Panc1 (cell line): ENCODE measurements around the gene MACROD2. TPM values are rescaled to one million over a fixed set of nuclear protein-coding genes. Genes with fewer than 3 reads are reported as not detected.

Source experiments
- ATAC-seq: fragments of 200-7000 bp; cut with Tn5 transposase; 2 replicates; pipeline ENCODE4 v1.9.1; 2020; ENCODE audit warnings: mild to moderate bottlenecking, moderate library complexity
- BruUV-seq: library from RNA; stranded (reverse); fragments of 400-500 nt; replicated peaks from 2 replicates; lab custom pipeline; 2021; lab: Mats Ljungman, UMichigan
- CTCF ChIA-PET: fragments of 300-600 bp; sonication (Branson Sonifier 250); formaldehyde crosslinking; loops from one replicate; lab custom pipeline; 2022; ENCODE audit warnings: antibody characterized with exemption; lab: Charles Lee
- POLR2A ChIA-PET: fragments of 300-600 bp; sonication (Branson Sonifier 250); formaldehyde crosslinking; loops from one replicate; lab custom pipeline; 2022; ENCODE audit warnings: antibody characterized with exemption; lab: Charles Lee
- DNase-seq: peaks from one replicate; pipeline ENCODE4 v3.0.0-alpha.2; 2010; ENCODE audit warnings: low read depth, low spot score
- H3K27ac ChIP-seq: 2 replicates; pipeline ENCODE4 v1.5.1; 2011; ENCODE audit warnings: mild to moderate bottlenecking, low read length, inconsistent platforms
- H3K27me3 ChIP-seq: fragments of 200-500 bp; sonication (Bioruptor generic); 2 replicates; pipeline ENCODE4 v1.6.0; 2014; ENCODE audit warnings: low read length, inconsistent platforms; ENCODE audit not compliant: control insufficient read depth, insufficient read depth
- H3K36me3 ChIP-seq: fragments of 200-500 bp; sonication (Bioruptor generic); 2 replicates; pipeline ENCODE4 v1.5.1; 2014; ENCODE audit warnings: inconsistent platforms, mild to moderate bottlenecking, low read length, moderate library complexity; ENCODE audit not compliant: control insufficient read depth, insufficient read depth
- H3K4me1 ChIP-seq: 2 replicates; pipeline ENCODE4 v1.5.1; 2011; ENCODE audit warnings: inconsistent platforms, mild to moderate bottlenecking, low read length, moderate library complexity; ENCODE audit not compliant: control insufficient read depth, insufficient read depth
- H3K4me3 ChIP-seq, 2 experiments: 2 replicates each; pipeline ENCODE4 v1.5.1; 2011 to 2012; ENCODE audit warnings: low read depth in 2 of 2, low read length in 2 of 2, mild to moderate bottlenecking in 2 of 2, inconsistent platforms in 1 of 2, moderate library complexity in 1 of 2
- H3K9me3 ChIP-seq: fragments of 200-500 bp; sonication (Bioruptor generic); 2 replicates; pipeline ENCODE4 v1.5.1; 2014; ENCODE audit warnings: low read depth, mild to moderate bottlenecking, inconsistent platforms, low read length, moderate library complexity; ENCODE audit not compliant: control insufficient read depth, insufficient read depth
- POLR2AphosphoS5 ChIP-seq: IDR thresholded peaks from 2 replicates; pipeline ENCODE4 v1.6.1; 2012; ENCODE audit warnings: mild to moderate bottlenecking, low read depth, low read length, moderate library complexity
- SIN3A ChIP-seq: IDR thresholded peaks from 2 replicates; pipeline ENCODE4 v1.6.1; 2012; ENCODE audit warnings: low read depth, mild to moderate bottlenecking, low read length, moderate library complexity, borderline replicate concordance; ENCODE audit not compliant: insufficient read depth
- TCF7L2 ChIP-seq: IDR thresholded peaks from 2 replicates; pipeline ENCODE4 v1.6.1; 2011; ENCODE audit warnings: mild to moderate bottlenecking, low read depth, low read length, inconsistent platforms
- in situ Hi-C: cut with HindIII; loops from 2 replicates; pipeline ENCODE4 v1.10.0; 2016; ENCODE audit warnings: low sequenced_read_pairs, low pct_unique_long_range_greater_than_20kb
- intact Hi-C: fragments of 100-400 bp; cut with micrococcal nuclease; formaldehyde crosslinking; loops from one replicate; pipeline ENCODE4 v1.10.0; 2022; ENCODE audit not compliant: unreplicated experiment
- total RNA-seq: library from RNA; stranded (reverse); gene quantifications from one replicate; pipeline ENCODE4 v1.2.1, GENCODE V29; 2021; ENCODE audit not compliant: unreplicated experiment
- TF ChIP-seq, protein P1 (sequence below): fragments of 450-650 bp; IDR thresholded peaks from 2 replicates; pipeline ENCODE4 v1.5.1; 2017; ENCODE audit warnings: mild to moderate bottlenecking
- TF ChIP-seq, protein P2 (sequence below), 2 experiments: IDR thresholded peaks; 2 replicates each; pipeline ENCODE4 v1.6.1; 2011 to 2012; ENCODE audit warnings: low read depth in 2 of 2, control low read depth in 1 of 2, low read length in 1 of 2, mild to moderate bottlenecking in 1 of 2, moderate library complexity in 1 of 2; ENCODE audit not compliant: insufficient read depth in 1 of 2

Gene MACROD2
- total RNA-seq, 1 experiment from 2014 or later, result 1.2 TPM

DNA sequence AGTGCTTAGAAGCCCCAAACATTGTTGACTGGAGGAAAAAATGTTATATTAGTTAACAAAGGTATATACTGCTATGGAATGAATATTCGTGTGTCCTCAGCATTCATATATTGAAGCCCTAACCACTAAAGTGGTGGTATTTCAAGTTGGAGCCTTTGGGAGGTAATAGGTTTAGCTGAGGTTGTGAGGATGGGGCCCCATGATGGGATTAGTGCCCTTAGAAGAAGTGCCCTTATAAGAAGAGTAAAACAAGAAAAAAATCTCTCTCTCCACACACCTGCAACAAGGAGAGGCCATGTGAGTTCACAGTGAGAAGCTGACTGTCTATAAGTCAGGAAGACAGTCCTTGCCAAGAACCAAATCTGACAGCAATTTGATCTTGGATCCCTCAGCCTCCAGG, 1103.8 kb downstream of the MACROD2 start:
- H3K36me3 ChIP-seq, result no peaks in the 10 kb centered on the region
- H3K27me3 ChIP-seq, result no peaks in the 10 kb centered on the region
- BruUV-seq, result no TSS peak
- DNase-seq, result no peak
- no peaks in the 10 kb centered on the region for H3K4me1 ChIP-seq
- no peaks in the 10 kb centered on the region for H3K9me3 ChIP-seq
- in situ Hi-C loops (no loop called here), intact Hi-C loops (no loop called here)
- CTCF ChIA-PET, result no interaction called here
- POLR2A ChIA-PET, result no interaction called here
- no peak for ATAC-seq
- TF ChIP-seq, protein P1, sequence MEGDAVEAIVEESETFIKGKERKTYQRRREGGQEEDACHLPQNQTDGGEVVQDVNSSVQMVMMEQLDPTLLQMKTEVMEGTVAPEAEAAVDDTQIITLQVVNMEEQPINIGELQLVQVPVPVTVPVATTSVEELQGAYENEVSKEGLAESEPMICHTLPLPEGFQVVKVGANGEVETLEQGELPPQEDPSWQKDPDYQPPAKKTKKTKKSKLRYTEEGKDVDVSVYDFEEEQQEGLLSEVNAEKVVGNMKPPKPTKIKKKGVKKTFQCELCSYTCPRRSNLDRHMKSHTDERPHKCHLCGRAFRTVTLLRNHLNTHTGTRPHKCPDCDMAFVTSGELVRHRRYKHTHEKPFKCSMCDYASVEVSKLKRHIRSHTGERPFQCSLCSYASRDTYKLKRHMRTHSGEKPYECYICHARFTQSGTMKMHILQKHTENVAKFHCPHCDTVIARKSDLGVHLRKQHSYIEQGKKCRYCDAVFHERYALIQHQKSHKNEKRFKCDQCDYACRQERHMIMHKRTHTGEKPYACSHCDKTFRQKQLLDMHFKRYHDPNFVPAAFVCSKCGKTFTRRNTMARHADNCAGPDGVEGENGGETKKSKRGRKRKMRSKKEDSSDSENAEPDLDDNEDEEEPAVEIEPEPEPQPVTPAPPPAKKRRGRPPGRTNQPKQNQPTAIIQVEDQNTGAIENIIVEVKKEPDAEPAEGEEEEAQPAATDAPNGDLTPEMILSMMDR, result no peak
- TF ChIP-seq POLR2AphosphoS5 (no peak), SIN3A (no peak), TCF7L2 (no peak)
- TF ChIP-seq, protein P2, sequence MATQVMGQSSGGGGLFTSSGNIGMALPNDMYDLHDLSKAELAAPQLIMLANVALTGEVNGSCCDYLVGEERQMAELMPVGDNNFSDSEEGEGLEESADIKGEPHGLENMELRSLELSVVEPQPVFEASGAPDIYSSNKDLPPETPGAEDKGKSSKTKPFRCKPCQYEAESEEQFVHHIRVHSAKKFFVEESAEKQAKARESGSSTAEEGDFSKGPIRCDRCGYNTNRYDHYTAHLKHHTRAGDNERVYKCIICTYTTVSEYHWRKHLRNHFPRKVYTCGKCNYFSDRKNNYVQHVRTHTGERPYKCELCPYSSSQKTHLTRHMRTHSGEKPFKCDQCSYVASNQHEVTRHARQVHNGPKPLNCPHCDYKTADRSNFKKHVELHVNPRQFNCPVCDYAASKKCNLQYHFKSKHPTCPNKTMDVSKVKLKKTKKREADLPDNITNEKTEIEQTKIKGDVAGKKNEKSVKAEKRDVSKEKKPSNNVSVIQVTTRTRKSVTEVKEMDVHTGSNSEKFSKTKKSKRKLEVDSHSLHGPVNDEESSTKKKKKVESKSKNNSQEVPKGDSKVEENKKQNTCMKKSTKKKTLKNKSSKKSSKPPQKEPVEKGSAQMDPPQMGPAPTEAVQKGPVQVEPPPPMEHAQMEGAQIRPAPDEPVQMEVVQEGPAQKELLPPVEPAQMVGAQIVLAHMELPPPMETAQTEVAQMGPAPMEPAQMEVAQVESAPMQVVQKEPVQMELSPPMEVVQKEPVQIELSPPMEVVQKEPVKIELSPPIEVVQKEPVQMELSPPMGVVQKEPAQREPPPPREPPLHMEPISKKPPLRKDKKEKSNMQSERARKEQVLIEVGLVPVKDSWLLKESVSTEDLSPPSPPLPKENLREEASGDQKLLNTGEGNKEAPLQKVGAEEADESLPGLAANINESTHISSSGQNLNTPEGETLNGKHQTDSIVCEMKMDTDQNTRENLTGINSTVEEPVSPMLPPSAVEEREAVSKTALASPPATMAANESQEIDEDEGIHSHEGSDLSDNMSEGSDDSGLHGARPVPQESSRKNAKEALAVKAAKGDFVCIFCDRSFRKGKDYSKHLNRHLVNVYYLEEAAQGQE (IDR thresholded peaks at IDR 0.05; ENCODE audit: insufficient read depth in 1 of 2, low read depth in 2 of 2, low read length in 1 of 2), result no peak
- H3K4me3 ChIP-seq, result no peak overlapping the region
- no peak overlapping the region for H3K27ac ChIP-seq

DNA sequence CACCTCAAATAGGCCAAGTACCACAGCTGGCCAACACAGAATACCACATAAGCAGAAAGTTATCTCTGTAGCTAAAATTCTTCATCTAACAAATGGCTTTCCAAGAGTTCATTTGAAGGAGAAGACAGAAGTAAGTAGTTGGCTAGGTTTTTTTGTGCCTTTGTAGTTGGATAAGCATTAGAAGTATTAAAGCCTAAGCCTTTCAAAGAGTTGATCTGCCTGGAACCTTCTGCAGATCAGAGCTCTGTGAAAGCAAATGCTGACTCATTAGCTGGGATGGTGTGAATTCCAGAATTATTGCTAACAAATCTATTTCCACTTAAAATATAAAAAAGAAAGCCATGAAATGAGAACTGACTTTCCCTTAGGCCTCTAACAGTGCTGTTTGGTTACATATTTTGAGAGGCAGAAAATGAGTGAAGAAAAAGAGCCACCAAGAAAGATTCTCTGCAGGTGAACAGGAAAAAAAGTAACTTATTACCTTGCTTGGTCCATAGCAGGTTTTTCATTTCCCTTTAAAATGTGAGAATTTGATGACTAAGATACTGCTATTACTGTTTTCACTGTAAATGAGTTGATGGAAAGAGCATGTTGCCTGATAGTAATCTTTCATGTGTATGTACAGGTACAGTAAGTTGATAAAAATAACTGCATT, 1105.3 kb downstream of the MACROD2 start:
- H3K4me1 ChIP-seq, result no peaks in the 10 kb centered on the region
- POLR2A ChIA-PET, result no interaction called here
- CTCF ChIA-PET, result no interaction called here
- DNase-seq (no peak), ATAC-seq (no peak)
- no peaks in the 10 kb centered on the region for H3K36me3 ChIP-seq
- in situ Hi-C loops, result no loop called here
- H3K27ac ChIP-seq, result no peak overlapping the region
- H3K9me3 ChIP-seq, result no peaks in the 10 kb centered on the region
- TF ChIP-seq SIN3A, result no peak
- TF ChIP-seq, protein P1, result no peak
- TF ChIP-seq, protein P2 (IDR thresholded peaks at IDR 0.05; ENCODE audit: insufficient read depth in 1 of 2, low read depth in 2 of 2, low read length in 1 of 2), result no peak
- TF ChIP-seq TCF7L2, result no peak
- TF ChIP-seq POLR2AphosphoS5, result no peak
- BruUV-seq, result no TSS peak
- intact Hi-C loops, result no loop called here
- H3K4me3 ChIP-seq, result no peak overlapping the region
- H3K27me3 ChIP-seq, result no peaks in the 10 kb centered on the region
